GM23338 (cell line): ENCODE results near the gene WASL. TPM values are rescaled to one million over a fixed set of nuclear protein-coding genes. Genes with fewer than 3 reads are reported as not detected.

ENCODE experiments used
- ATAC-seq: fragments of 200-7000 bp; cut with Tn5 transposase; 3 replicates; pipeline ENCODE4 v1.9.1; 2020
- DNase-seq: peaks from one replicate; pipeline ENCODE4 v3.0.0-alpha.2; 2015; ENCODE audit warnings: low spot score
- H2AFZ ChIP-seq: fragments of 200-600 bp; sonication (generic); 2 replicates; pipeline ENCODE4 v1.8.0; 2016; ENCODE audit warnings: antibody characterized with exemption, mild to moderate bottlenecking, moderate library complexity
- H3F3A ChIP-seq: fragments of 200-600 bp; sonication (generic); replicated peaks from 2 replicates; pipeline ENCODE4 v1.8.0; 2017; ENCODE audit warnings: antibody characterized with exemption, mixed run types, low read depth
- H3K27ac ChIP-seq: fragments of 200-600 bp; sonication (generic); 2 replicates; pipeline ENCODE4 v1.6.1; 2016; ENCODE audit warnings: low read depth
- H3K27me3 ChIP-seq: fragments of 200-600 bp; sonication (generic); 2 replicates; pipeline ENCODE4 v1.8.0; 2016; ENCODE audit warnings: mild to moderate bottlenecking, mixed run types, moderate library complexity; ENCODE audit not compliant: insufficient read depth
- H3K36me3 ChIP-seq: fragments of 200-600 bp; sonication (generic); 2 replicates; pipeline ENCODE4 v1.8.0; 2016; ENCODE audit warnings: mild to moderate bottlenecking; ENCODE audit not compliant: insufficient read depth
- H3K4me1 ChIP-seq: fragments of 200-600 bp; sonication (generic); 2 replicates; pipeline ENCODE4 v1.8.0; 2016; ENCODE audit warnings: mild to moderate bottlenecking, moderate library complexity; ENCODE audit not compliant: insufficient read depth
- H3K4me2 ChIP-seq: fragments of 200-600 bp; sonication (generic); 2 replicates; pipeline ENCODE4 v1.7.1; 2017; ENCODE audit warnings: mixed run types
- H3K4me3 ChIP-seq: fragments of 200-600 bp; sonication (generic); 2 replicates; pipeline ENCODE4 v1.6.1; 2016; ENCODE audit warnings: mixed run types
- H3K79me2 ChIP-seq: fragments of 200-600 bp; sonication (generic); replicated peaks from 2 replicates; pipeline ENCODE4 v1.8.0; 2017; ENCODE audit warnings: mild to moderate bottlenecking; ENCODE audit not compliant: insufficient read depth
- H3K9me2 ChIP-seq: fragments of 200-600 bp; sonication (generic); 2 replicates; pipeline ENCODE4 v1.8.0; 2017; ENCODE audit not compliant: insufficient read depth
- H4K20me1 ChIP-seq: fragments of 200-600 bp; sonication (generic); replicated peaks from 2 replicates; pipeline ENCODE4 v1.8.0; 2017; ENCODE audit warnings: mild to moderate bottlenecking; ENCODE audit not compliant: insufficient read depth
- H3K27ac Mint-ChIP-seq: 2 replicates; pipeline ENCODE4 v1.8.0; 2020; ENCODE audit warnings: inconsistent platforms, mild to moderate bottlenecking, moderate library complexity, mixed read lengths
- H3K27me3 Mint-ChIP-seq: 3 replicates; pipeline ENCODE4 v1.8.0; 2022; ENCODE audit warnings: low read depth, mild to moderate bottlenecking, moderate library complexity, mixed read lengths, inconsistent platforms; ENCODE audit not compliant: insufficient read depth, poor library complexity
- H3K36me3 Mint-ChIP-seq: 3 replicates; pipeline ENCODE4 v1.8.0; 2021; ENCODE audit warnings: low read depth, mild to moderate bottlenecking, inconsistent platforms, moderate library complexity, mixed read lengths
- H3K4me1 Mint-ChIP-seq: 3 replicates; pipeline ENCODE4 v1.8.0; 2020; ENCODE audit warnings: mild to moderate bottlenecking, inconsistent platforms, mixed read lengths
- H3K4me3 Mint-ChIP-seq: 3 replicates; pipeline ENCODE4 v1.8.0; 2021; ENCODE audit warnings: moderate library complexity, mild to moderate bottlenecking, inconsistent platforms, mixed read lengths
- H3K9me3 Mint-ChIP-seq: 3 replicates; pipeline ENCODE4 v1.8.0; 2020; ENCODE audit warnings: moderate library complexity, mild to moderate bottlenecking, inconsistent platforms, mixed read lengths
- JUNB ChIP-seq: IDR thresholded peaks from one replicate; pipeline ENCODE4 v1.6.1; 2016; ENCODE audit warnings: antibody characterized with exemption; ENCODE audit not compliant: unreplicated experiment
- NANOG ChIP-seq: IDR thresholded peaks from 2 replicates; pipeline ENCODE4 v1.6.1; 2016; ENCODE audit warnings: antibody characterized with exemption, borderline replicate concordance
- POLR2AphosphoS5 ChIP-seq: IDR thresholded peaks from 2 replicates; pipeline ENCODE4 v1.6.1; 2016; ENCODE audit warnings: antibody characterized with exemption, low read depth
- REST ChIP-seq: IDR thresholded peaks from one replicate; pipeline ENCODE4 v1.6.1; 2018; ENCODE audit warnings: antibody characterized with exemption; ENCODE audit not compliant: unreplicated experiment
- ZNF114 ChIP-seq: fragments of 250-450 bp; sonication (Bioruptor Pico); IDR thresholded peaks from 2 replicates; pipeline ENCODE4 v1.5.0; 2020; ENCODE audit warnings: mild to moderate bottlenecking, moderate library complexity
- ZNF331 ChIP-seq: fragments of 250-450 bp; sonication (Bioruptor Pico); IDR thresholded peaks from 2 replicates; pipeline ENCODE4 v1.5.0; 2020; ENCODE audit warnings: low read depth, mild to moderate bottlenecking, moderate library complexity
- polyA plus RNA-seq: library from polyadenylated mRNA; unstranded; fragments of >200 nt; fragmentation: Nextera tagmentation; extraction: Ambion mirVana; gene quantifications from 2 replicates; pipeline ENCODE4 v1.2.1, GENCODE V29; 2016
- total RNA-seq: library from RNA; depleted of rRNA; stranded (reverse); fragments of >200 nt; shearing (Covaris generic); gene quantifications from 2 replicates; pipeline ENCODE4 v1.2.3, GENCODE V29; 2014
- TF ChIP-seq, protein P1 (sequence below): fragments of 250-450 bp; sonication (Bioruptor Pico); IDR thresholded peaks from 2 replicates; pipeline ENCODE4 v1.5.0; 2020; ENCODE audit warnings: mild to moderate bottlenecking, moderate library complexity

Gene WASL
- total and polyA plus RNA-seq, 2 experiments from 2014 or later = 36.4 to 45.3 TPM

GRCh38 chr7:123687727-123688126 is 61.1 kb downstream of the WASL start (continued):
- TF ChIP-seq, protein P1, sequence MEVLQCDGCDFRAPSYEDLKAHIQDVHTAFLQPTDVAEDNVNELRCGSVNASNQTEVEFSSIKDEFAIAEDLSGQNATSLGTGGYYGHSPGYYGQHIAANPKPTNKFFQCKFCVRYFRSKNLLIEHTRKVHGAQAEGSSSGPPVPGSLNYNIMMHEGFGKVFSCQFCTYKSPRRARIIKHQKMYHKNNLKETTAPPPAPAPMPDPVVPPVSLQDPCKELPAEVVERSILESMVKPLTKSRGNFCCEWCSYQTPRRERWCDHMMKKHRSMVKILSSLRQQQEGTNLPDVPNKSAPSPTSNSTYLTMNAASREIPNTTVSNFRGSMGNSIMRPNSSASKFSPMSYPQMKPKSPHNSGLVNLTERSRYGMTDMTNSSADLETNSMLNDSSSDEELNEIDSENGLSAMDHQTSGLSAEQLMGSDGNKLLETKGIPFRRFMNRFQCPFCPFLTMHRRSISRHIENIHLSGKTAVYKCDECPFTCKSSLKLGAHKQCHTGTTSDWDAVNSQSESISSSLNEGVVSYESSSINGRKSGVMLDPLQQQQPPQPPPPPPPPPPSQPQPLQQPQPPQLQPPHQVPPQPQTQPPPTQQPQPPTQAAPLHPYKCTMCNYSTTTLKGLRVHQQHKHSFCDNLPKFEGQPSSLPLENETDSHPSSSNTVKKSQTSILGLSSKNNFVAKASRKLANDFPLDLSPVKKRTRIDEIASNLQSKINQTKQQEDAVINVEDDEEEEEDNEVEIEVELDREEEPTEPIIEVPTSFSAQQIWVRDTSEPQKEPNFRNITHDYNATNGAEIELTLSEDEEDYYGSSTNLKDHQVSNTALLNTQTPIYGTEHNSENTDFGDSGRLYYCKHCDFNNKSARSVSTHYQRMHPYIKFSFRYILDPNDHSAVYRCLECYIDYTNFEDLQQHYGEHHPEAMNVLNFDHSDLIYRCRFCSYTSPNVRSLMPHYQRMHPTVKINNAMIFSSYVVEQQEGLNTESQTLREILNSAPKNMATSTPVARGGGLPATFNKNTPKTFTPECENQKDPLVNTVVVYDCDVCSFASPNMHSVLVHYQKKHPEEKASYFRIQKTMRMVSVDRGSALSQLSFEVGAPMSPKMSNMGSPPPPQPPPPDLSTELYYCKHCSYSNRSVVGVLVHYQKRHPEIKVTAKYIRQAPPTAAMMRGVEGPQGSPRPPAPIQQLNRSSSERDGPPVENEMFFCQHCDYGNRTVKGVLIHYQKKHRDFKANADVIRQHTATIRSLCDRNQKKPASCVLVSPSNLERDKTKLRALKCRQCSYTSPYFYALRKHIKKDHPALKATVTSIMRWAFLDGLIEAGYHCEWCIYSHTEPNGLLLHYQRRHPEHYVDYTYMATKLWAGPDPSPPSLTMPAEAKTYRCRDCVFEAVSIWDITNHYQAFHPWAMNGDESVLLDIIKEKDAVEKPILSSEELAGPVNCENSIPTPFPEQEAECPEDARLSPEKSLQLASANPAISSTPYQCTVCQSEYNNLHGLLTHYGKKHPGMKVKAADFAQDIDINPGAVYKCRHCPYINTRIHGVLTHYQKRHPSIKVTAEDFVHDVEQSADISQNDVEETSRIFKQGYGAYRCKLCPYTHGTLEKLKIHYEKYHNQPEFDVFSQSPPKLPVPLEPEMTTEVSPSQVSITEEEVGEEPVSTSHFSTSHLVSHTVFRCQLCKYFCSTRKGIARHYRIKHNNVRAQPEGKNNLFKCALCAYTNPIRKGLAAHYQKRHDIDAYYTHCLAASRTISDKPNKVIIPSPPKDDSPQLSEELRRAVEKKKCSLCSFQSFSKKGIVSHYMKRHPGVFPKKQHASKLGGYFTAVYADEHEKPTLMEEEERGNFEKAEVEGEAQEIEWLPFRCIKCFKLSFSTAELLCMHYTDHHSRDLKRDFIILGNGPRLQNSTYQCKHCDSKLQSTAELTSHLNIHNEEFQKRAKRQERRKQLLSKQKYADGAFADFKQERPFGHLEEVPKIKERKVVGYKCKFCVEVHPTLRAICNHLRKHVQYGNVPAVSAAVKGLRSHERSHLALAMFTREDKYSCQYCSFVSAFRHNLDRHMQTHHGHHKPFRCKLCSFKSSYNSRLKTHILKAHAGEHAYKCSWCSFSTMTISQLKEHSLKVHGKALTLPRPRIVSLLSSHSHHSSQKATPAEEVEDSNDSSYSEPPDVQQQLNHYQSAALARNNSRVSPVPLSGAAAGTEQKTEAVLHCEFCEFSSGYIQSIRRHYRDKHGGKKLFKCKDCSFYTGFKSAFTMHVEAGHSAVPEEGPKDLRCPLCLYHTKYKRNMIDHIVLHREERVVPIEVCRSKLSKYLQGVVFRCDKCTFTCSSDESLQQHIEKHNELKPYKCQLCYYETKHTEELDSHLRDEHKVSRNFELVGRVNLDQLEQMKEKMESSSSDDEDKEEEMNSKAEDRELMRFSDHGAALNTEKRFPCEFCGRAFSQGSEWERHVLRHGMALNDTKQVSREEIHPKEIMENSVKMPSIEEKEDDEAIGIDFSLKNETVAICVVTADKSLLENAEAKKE = no peak

GRCh38 chr7:123687161-123687560 is 61.6 kb downstream of the WASL start:
- peaks cover 12% of the 10 kb centered on the region for H3K4me1 ChIP-seq
- H3K4me3 Mint-ChIP-seq = no peak overlapping the region
- no peak overlapping the region for H3K4me2 ChIP-seq
- H3K9me3 Mint-ChIP-seq = no peaks in the 10 kb centered on the region
- H2AFZ ChIP-seq = no peak overlapping the region
- ATAC-seq = no peak
- no peak for DNase-seq
- peaks cover 11% of the 10 kb centered on the region for H3K79me2 ChIP-seq
- H3K4me1 Mint-ChIP-seq = peaks cover 21% of the 10 kb centered on the region
- no peak overlapping the region for H3K27ac ChIP-seq
- H3F3A ChIP-seq = no peaks in the 10 kb centered on the region
- H3K36me3 Mint-ChIP-seq = peaks cover 24% of the 10 kb centered on the region
- H3K4me3 ChIP-seq = no peak overlapping the region
- no peaks in the 10 kb centered on the region for H3K27me3 Mint-ChIP-seq
- peaks cover 10% of the 10 kb centered on the region; the same call in 1 of the 2 replicates for H3K36me3 ChIP-seq
- no peaks in the 10 kb centered on the region for H3K9me2 ChIP-seq
- H3K27me3 ChIP-seq = no peaks in the 10 kb centered on the region
- H3K27ac Mint-ChIP-seq = peak overlapping the region; percentile 42; the same call in 1 of the 2 replicates
- H4K20me1 ChIP-seq = no peaks in the 10 kb centered on the region
- TF ChIP-seq ZNF331 = no peak
- TF ChIP-seq REST = no peak
- no peak for TF ChIP-seq ZNF114 (CRISPR knock-in tag)
- TF ChIP-seq, protein P1 = no peak
- no peak for TF ChIP-seq NANOG
- no peak for TF ChIP-seq JUNB
- no peak for TF ChIP-seq POLR2AphosphoS5
